Left lung (tissue), 10 donors: ENCODE data around the gene DNAJC5. TPM values are rescaled to one million over a fixed set of nuclear protein-coding genes. Genes with fewer than 3 reads are reported as not detected.
A peak's percentile ranks its signal among the peaks of the same experiment; 100 is the strongest.

Experiments used
- ATAC-seq: fragments of 200-7000 bp; cut with Tn5 transposase; one replicate; pipeline ENCODE4 v1.9.1; 2020; ENCODE audit warnings: moderate library complexity
- DNase-seq, 4 donors: peaks; one replicate each; pipeline ENCODE4 v3.0.0-alpha.2; 2013 to 2020
- H3K27ac ChIP-seq, 2 donors: fragments of 200-600 bp; sonication (generic) in 1 of 2; one replicate each; pipeline versions ENCODE4 v1.5.0 to v1.8.0; 2020 to 2021
- H3K27me3 ChIP-seq, 2 donors: fragments of 200-600 bp; sonication (generic) in 1 of 2; one replicate each; pipeline versions ENCODE4 v1.5.0 to v1.8.0; 2020 to 2021
- H3K36me3 ChIP-seq, 2 donors: fragments of 200-600 bp; sonication (generic) in 1 of 2; one replicate each; pipeline versions ENCODE4 v1.5.0 to v1.8.0; 2020 to 2021
- H3K4me1 ChIP-seq, 2 donors: fragments of 200-600 bp; one replicate each; pipeline ENCODE4 v1.8.0; 2021
- H3K4me3 ChIP-seq, 2 donors: fragments of 200-600 bp; sonication (generic) in 1 of 2; one replicate each; pipeline versions ENCODE4 v1.5.0 to v1.8.0; 2020 to 2021; ENCODE audit warnings: mild to moderate bottlenecking in 1 of 2
- H3K9me3 ChIP-seq, 2 donors: fragments of 200-600 bp; sonication (generic) in 1 of 2; one replicate each; pipeline versions ENCODE4 v1.5.0 to v1.8.0; 2020 to 2021
- CTCF ChIP-seq, 2 donors: fragments of 200-600 bp; sonication (generic) in 1 of 2; IDR thresholded peaks; one replicate each; pipeline versions ENCODE4 v1.5.0 to v1.8.0; 2021; ENCODE audit warnings: antibody characterized with exemption in 2 of 2
- intact Hi-C, 2 donors: fragments of 100-400 bp; cut with DNase I; formaldehyde crosslinking; loops; one replicate each; pipeline versions ENCODE4 v1.11.2 to v1.14.2; 2022
- polyA plus RNA-seq, 6 donors: library from polyadenylated mRNA; unstranded; fragments of 120-200 nt; gene quantifications; one replicate each; pipeline ENCODE4 v1.2.1, GENCODE V29; 2013; ENCODE audit not compliant: insufficient read length in 6 of 6
- total RNA-seq, 2 donors: library from RNA; stranded (reverse); fragmentation: NEBNext Ultra II Directional; extraction: Animal tissue kit (Norgen Biotek cat#: 25700); gene quantifications; one replicate each; pipeline ENCODE4 v1.2.1, GENCODE V29; 2021
- donor health status: DM: no; HTN: yes; CAD: no.
- donor health status: DM: no; HTN: no; CAD: no.

Gene DNAJC5
- total and polyA plus RNA-seq, 8 donors, result 17.5 to 59.5 (median 25.3) TPM

GRCh38 chr20:63854069-63854765 is 40.7 kb upstream of the DNAJC5 start:
- H3K4me1 ChIP-seq, result peaks cover 33 to 53% of the 10 kb centered on the region in 2 donors
- H3K27me3 ChIP-seq, result peaks cover 0 to 37% of the 10 kb centered on the region in 2 donors

GRCh38 chr20:63854766-63855362 is 40.1 kb upstream of the DNAJC5 start:
- peak overlapping the region; percentile 75 to 78 for H3K27ac ChIP-seq
- H3K27me3 ChIP-seq, result peaks cover 0 to 37% of the 10 kb centered on the region in 2 donors
- peaks cover 33 to 56% of the 10 kb centered on the region in 2 donors for H3K4me1 ChIP-seq
- intact Hi-C loops, result loop anchor here in 1 of 2 donors (10.0 kb wide), 1 partner anchor 70 kb away; no protein-coding TSS in a partner anchor
- H3K36me3 ChIP-seq, result no peaks in the 10 kb centered on the region
- peak overlapping the region in 1 of 2 donors; percentile 7 for H3K4me3 ChIP-seq
- no peak for TF ChIP-seq CTCF (IDR thresholded peaks at IDR 0.05)
- H3K9me3 ChIP-seq, result no peaks in the 10 kb centered on the region
- peak in 1 of 4 donors; percentile 77 for DNase-seq
- ATAC-seq, result peak; percentile 13

More at GRCh38 chr20:63854069-63854765, 40.7 kb upstream of the DNAJC5 start:
- peak; percentile 58 for ATAC-seq
- H3K36me3 ChIP-seq, result no peaks in the 10 kb centered on the region
- H3K4me3 ChIP-seq, result peak overlapping the region in 1 of 2 donors; percentile 7
- intact Hi-C loops, result loop anchor here in 1 of 2 donors (10.0 kb wide), 1 partner anchor 69 kb away; no protein-coding TSS in a partner anchor
- TF ChIP-seq CTCF (IDR thresholded peaks at IDR 0.05), result no peak
- H3K9me3 ChIP-seq, result no peaks in the 10 kb centered on the region
- H3K27ac ChIP-seq, result peak overlapping the region; percentile 75 to 78
- DNase-seq, result peak in 1 of 4 donors; percentile 84

- TF ChIP-seq CTCF (IDR thresholded peaks at IDR 0.05), result no peak
- ATAC-seq (no peak), DNase-seq (peak in 1 of 4 donors; percentile 76)
- intact Hi-C loops, result loop anchor here in 1 of 2 donors (10.0 kb wide), 1 partner anchor 71 kb away; no protein-coding TSS in a partner anchor
- Histone ChIP-seq H3K36me3 (no peaks in the 10 kb centered on the region), H3K9me3 (no peaks in the 10 kb centered on the region), H3K4me1 (peaks cover 33 to 61% of the 10 kb centered on the region in 2 donors), H3K4me3 (peak overlapping the region in 1 of 2 donors; percentile 7), H3K27ac (peak overlapping the region; percentile 75 to 78), H3K27me3 (peaks cover 0 to 37% of the 10 kb centered on the region in 2 donors)
These were observed 39.4 kb upstream of the DNAJC5 start for GRCh38 chr20:63855363-63856097.

- no peak for DNase-seq
- TF ChIP-seq CTCF (IDR thresholded peaks at IDR 0.05), result no peak
- Histone ChIP-seq H3K27me3 (peaks cover 0 to 37% of the 10 kb centered on the region in 2 donors), H3K4me1 (peaks cover 33 to 67% of the 10 kb centered on the region in 2 donors), H3K36me3 (peaks cover 0 to 2% of the 10 kb centered on the region in 2 donors), H3K4me3 (no peak overlapping the region), H3K27ac (no peak overlapping the region), H3K9me3 (no peaks in the 10 kb centered on the region)
- intact Hi-C loops, result loop anchor here in 1 of 2 donors (10.0 kb wide), 1 partner anchor 71 kb away; no protein-coding TSS in a partner anchor
- ATAC-seq, result no peak
These were observed 38.8 kb upstream of the DNAJC5 start for GRCh38 chr20:63856098-63856511.
